Measurements from ENCODE around the gene MMS22L. TPM values are rescaled to one million over a fixed set of nuclear protein-coding genes. Genes with fewer than 3 reads are reported as not detected.

MMS22L gene
- total and polyA plus RNA-seq, 2 experiments from 2014 or later: 11.7 to 49.5 TPM

DNA sequence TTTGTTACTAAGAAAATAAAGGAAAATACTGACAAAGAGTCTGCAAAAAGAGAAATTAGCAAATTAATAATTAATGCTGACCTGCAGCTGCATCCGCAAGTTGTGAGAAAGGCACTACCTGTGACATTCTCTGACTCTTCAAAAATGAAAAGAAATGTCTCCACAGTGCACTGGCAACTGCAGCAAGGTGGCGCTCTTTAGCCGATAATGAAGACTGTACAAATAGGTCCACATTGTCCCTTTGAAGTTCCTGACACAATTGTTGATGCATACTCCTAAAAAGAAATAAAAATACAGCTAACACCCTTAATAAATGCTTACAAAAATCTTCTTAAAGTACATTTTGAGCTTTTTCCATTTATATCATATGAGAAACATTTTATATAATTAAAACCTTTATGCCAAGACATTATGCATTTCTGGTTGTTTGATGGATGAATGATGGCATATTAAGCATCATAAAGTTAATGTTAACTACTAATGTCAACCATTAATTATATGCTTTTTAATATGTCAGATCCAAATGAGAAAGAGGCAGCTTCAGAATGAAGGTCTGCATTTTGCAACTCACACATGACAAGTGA, 96.5 kb downstream of the MMS22L start:
- H3K36me3 Mint-ChIP-seq (ENCODE audit: low read depth): no peaks in the 10 kb centered on the region
- no peaks in the 10 kb centered on the region for H3K9me2 ChIP-seq (ENCODE audit: insufficient read depth)
- no peaks in the 10 kb centered on the region; the same call in 1 of the 2 replicates for H4K20me1 ChIP-seq (replicated peaks; ENCODE audit: insufficient read depth)
- ATAC-seq (peak; percentile 79), DNase-seq (ENCODE audit: low spot score) (peak; percentile 78)
- H3K27ac Mint-ChIP-seq: no peak overlapping the region
- H3K9me3 Mint-ChIP-seq: no peaks in the 10 kb centered on the region
- no peaks in the 10 kb centered on the region for H3F3A ChIP-seq (replicated peaks; ENCODE audit: low read depth)
- peaks cover 4% of the 10 kb centered on the region for H3K4me1 Mint-ChIP-seq
- H3K4me2 ChIP-seq: no peak overlapping the region
- TF ChIP-seq CTCF (conservative IDR thresholded peaks at IDR 0.05; ENCODE audit: low read depth in 2 of 2): peak; percentile 91 to 98
- no peak for TF ChIP-seq ZNF114 (CRISPR knock-in tag; IDR thresholded peaks at IDR 0.05)
- no peak for TF ChIP-seq ETS1 (IDR thresholded peaks at IDR 0.05)
- TF ChIP-seq STAT1 (IDR thresholded peaks at IDR 0.05; ENCODE audit: unreplicated experiment): no peak
- peaks cover 6% of the 10 kb centered on the region for H3K4me1 ChIP-seq (ENCODE audit: insufficient read depth)
- H3K36me3 ChIP-seq (ENCODE audit: insufficient read depth): no peaks in the 10 kb centered on the region
- no peak overlapping the region for H3K4me3 ChIP-seq
- no peaks in the 10 kb centered on the region for H3K79me2 ChIP-seq (replicated peaks; ENCODE audit: insufficient read depth)
- no peak overlapping the region for H2AFZ ChIP-seq
- no peaks in the 10 kb centered on the region for H3K27me3 ChIP-seq (ENCODE audit: insufficient read depth)
- no peak overlapping the region for H3K4me3 Mint-ChIP-seq
- no peak overlapping the region for H3K27ac ChIP-seq (ENCODE audit: low read depth)
- H3K27me3 Mint-ChIP-seq (ENCODE audit: insufficient read depth, low read depth, poor library complexity): peaks cover 1% of the 10 kb centered on the region

DNA sequence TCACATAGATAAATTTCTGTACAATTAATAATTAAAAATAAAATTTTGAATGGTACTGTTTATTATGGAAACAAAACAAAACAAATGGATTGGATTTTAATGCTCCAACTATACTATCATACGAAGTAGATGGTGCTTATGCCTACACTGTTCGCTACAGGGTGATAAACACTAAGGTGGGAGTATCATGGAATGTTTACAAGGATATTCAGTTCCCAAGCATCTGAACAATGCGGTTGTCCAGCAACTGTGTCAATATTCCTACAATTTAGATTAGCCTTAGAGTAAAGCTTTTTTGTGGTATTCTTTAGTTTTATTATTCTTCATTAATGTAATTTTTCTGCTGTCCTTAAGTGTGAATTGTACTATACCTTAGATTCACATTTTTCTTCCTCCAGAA, 105.1 kb downstream of the MMS22L start:
- Histone ChIP-seq H3K4me1 (ENCODE audit: insufficient read depth) (no peaks in the 10 kb centered on the region), H3K27ac (ENCODE audit: low read depth) (no peak overlapping the region), H4K20me1 (replicated peaks; ENCODE audit: insufficient read depth) (no peaks in the 10 kb centered on the region), H3K4me3 (no peak overlapping the region), H3K4me2 (no peak overlapping the region), H3K36me3 (ENCODE audit: insufficient read depth) (peaks cover 6% of the 10 kb centered on the region; the same call in 1 of the 2 replicates), H2AFZ (no peak overlapping the region), H3K9me2 (ENCODE audit: insufficient read depth) (no peaks in the 10 kb centered on the region), H3K79me2 (replicated peaks; ENCODE audit: insufficient read depth) (no peaks in the 10 kb centered on the region), H3K27me3 (ENCODE audit: insufficient read depth) (no peaks in the 10 kb centered on the region), H3F3A (replicated peaks; ENCODE audit: low read depth) (no peaks in the 10 kb centered on the region)
- DNase-seq (ENCODE audit: low spot score) (no peak), ATAC-seq (no peak)
- Mint-ChIP-seq H3K27me3 (ENCODE audit: insufficient read depth, low read depth, poor library complexity) (no peaks in the 10 kb centered on the region), H3K4me3 (no peak overlapping the region), H3K36me3 (ENCODE audit: low read depth) (peaks cover 10% of the 10 kb centered on the region; the same call in 2 of the 3 replicates), H3K4me1 (no peaks in the 10 kb centered on the region), H3K9me3 (no peaks in the 10 kb centered on the region), H3K27ac (no peak overlapping the region)
- TF ChIP-seq ZNF331 (CRISPR knock-in tag; IDR thresholded peaks at IDR 0.05; ENCODE audit: low read depth) (no peak), REST (IDR thresholded peaks at IDR 0.05; ENCODE audit: unreplicated experiment) (no peak), NANOG (IDR thresholded peaks at IDR 0.05; ENCODE audit: borderline replicate concordance) (no peak), STAT1 (IDR thresholded peaks at IDR 0.05; ENCODE audit: unreplicated experiment) (no peak), ETS1 (IDR thresholded peaks at IDR 0.05) (no peak), POLR2AphosphoS5 (IDR thresholded peaks at IDR 0.05; ENCODE audit: low read depth) (no peak), ZNF114 (CRISPR knock-in tag; IDR thresholded peaks at IDR 0.05) (no peak)

All from GM23338 (cell line).